GM18511 (cell line): ENCODE results near the gene NID2.

Experiments
- ATAC-seq: cut with Tn5 transposase; IDR thresholded peaks from one replicate; pipeline ENCODE4 v1.9.1; 2021; ENCODE audit warnings: mild to moderate bottlenecking, moderate library complexity; ENCODE audit not compliant: unreplicated experiment

NID2 gene

DNA sequence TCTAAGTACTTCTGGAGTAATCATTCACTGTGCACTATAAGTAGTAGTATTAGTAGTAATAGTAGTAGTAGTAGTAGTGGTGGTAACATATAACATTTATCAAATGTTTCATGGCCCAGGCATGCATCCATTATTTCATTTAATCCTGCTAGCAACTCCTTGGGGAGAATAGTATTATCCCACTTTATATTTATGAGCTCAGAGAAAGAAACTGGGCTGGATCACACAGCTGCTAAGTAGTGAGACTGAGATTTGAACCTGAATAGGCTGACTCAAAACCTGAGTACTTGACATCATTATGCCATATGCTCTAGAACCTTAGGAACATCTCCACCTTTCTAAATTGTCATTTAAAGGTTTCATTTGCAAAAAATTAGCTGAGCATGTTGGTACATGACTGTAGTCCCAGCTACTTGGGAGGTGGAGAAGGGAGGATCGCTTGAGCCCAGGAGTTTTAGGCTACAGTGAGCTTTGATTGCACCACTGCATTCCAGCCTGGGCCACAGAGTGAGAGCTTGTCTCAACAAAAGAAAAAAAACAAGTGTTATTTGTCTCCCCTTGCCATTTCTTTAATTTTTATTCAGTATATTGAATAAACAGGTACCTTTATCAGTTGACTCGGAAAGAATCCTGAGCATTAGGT, 11.4 kb upstream of the NID2 start:
- ATAC-seq: no peak

DNA sequence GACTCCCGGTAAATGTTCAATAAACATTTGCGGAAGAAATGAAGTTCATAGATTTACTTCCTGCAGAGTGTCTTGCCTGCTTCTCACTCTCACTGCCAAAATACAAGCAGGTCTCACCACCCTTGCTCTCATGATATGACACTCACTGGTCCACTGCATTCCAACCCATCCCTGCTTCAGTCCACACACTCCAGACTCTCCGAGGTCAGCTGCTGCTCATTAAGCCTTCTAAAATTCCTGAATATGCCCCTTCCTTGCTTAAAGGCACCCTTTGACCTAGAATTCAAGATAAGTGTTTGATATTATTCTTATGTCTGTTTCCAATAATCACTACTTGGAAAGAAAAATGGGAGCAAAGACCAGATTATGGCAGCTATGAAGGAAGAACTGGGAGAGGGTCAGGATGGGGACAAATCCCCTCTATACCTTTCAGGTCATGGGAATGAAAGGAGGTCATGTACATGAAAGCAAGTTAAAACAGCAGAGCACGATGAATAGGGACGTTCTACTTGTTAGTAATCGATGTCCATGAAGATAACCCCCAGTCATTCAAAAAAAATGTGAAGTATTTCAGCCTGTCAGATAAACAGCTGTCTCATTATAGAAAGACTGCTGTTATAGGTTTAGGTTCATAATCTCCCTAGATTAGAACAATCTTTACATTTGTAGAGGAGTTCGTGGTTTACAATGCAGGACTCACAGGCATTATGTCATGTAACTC, 10.5 kb upstream of the NID2 start:
- no peak for ATAC-seq

DNA sequence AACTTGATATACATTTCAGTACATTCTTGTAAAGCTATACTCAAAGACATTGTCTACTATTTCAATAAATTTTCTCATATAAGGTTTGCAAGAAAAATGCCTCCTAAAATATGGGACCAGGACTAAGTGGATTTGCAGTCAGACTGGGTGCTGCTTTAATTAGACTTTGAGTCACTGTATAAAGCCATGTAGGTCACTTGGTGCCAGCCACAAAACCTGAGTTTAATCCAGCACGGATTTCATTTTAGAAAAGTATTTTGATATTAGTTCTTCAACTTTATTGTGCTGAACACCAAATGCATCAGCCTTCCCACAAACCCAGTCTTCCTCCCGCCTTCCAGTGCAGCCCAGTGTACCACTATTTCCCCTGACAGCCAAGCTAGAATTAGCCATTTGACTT, 9.9 kb upstream of the NID2 start:
- no peak for ATAC-seq

DNA sequence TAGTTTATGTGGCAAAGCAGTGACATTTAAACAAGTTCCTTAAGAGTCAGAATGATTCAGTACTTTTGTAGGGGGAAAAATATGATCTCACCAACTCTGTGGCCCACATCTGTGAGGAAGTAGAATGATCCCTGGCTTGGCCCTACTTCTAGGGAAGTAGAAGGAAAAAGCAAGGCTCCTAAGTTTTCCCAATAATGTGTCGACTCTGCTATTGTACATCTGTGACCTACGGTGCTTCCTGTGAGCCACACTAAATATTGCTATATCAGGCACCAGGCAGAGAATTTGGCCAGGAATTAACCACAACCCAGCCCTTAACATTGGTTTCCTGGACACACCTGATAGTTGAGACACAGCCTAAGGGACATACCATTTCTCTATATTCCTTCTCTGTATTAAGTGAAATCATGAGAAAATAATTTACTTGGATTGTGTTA, 9.3 kb upstream of the NID2 start:
- no peak for ATAC-seq

DNA sequence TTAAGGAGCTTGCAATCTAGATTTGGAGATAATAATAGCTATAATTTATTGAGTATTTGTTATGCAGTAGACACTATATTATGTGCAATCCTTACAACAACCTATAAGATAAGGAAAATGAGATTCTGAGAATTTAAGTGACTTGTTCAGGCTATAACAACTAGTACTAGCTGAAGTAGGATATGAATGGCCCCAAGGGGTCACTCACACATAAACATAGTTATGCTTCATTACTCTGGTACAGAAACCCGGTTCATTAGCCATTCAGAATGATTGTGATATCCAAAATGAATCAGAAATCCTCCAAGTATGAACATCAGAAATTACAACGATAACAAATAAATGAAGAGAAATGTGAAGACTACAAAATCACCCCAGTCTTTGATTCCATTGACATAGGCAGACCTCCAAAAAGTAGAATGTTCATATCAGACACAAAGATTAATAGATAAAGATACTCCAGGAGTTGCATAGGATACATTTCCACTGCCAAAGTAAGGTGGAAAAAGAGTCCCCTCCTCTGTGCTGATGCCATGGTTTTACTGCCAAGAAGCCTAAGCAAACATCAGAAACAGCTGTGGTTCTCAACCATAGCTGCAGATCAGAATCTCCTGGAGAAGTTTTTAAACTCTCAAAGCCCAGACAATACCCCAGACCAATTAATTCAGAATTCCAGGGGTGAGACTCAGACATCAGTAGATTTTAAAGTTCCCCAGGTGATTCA, 8.6 kb upstream of the NID2 start:
- ATAC-seq: no peak

DNA sequence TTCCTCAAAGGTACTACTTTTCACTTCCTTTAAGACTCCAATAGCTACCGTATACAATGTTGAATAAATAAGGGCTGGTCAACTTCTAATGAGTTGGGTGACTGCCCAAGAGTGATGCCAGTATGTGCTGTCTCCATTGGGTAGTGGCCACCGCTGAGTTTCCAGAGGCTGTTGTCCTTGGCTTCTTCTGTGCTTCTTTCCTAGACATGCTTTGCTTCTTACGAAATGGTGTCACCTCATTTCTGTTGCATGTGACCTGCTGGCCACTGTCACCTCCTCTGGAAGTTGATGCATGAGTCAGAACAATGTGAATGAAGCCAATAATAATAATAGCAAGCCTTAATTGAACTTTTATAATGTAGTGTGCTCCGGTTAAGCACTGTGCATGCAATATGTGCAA, 7.5 kb upstream of the NID2 start:
- no peak for ATAC-seq

DNA sequence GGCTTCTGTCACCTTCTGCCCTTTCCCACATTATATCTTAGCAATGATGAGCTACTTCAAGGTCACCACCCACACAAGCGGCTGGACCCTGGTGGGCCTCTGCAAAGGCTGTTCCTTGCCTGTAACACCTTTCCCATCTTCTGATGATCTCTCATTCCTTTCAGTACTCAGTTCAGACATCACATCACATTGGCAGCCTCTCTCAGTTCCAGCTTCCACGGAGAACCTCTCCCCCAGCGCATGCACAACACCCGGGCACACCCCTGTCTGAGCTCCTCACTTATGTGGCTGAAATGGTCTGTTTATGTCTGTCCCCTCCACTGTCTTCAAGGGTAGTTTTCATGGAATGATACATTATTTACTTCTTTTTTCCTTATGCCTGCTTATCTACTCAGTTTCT, 6.5 kb upstream of the NID2 start:
- no peak for ATAC-seq

DNA sequence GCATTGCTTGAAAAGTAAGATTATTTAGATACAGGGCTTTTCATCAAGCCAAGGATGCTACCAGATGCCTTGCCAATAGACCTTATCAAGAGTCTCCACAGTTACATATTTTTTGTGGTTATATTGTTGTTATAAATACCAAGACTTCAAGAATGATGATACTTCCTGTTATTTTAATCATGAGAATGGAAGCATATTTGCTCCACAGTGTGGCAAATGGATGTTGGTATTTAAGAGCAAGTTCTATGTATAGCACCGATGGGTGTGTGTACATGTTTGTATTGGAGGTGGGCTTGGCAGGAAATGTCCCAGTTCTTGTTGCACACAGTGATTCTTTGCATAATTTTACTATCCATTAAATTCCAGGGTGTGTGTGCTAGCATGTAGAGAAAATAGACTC, 4.4 kb upstream of the NID2 start:
- ATAC-seq: no peak

DNA sequence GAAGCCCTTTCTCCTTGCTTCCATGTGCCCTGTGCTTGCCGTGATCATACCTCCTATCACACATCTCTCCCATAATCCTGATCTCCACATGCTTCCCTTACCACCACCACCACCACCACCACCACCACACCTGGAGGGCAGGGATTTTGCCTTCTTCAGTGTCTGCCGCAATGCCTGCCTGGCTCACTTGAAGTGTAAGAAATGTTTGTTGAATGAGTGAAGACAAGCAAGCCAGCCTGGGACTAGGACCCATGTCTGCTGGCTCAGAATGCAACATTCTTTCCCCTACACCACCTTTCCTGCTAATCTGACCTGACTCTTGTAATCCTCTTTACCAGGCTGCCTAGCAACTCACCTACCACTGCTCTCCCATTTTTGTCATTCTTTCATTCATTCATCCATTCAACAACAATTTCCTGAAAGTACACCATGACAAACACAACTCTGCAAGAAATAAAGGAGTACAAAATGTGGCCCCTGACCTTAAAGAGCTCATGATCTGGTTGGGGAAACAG, 3.5 kb upstream of the NID2 start:
- no peak for ATAC-seq

DNA sequence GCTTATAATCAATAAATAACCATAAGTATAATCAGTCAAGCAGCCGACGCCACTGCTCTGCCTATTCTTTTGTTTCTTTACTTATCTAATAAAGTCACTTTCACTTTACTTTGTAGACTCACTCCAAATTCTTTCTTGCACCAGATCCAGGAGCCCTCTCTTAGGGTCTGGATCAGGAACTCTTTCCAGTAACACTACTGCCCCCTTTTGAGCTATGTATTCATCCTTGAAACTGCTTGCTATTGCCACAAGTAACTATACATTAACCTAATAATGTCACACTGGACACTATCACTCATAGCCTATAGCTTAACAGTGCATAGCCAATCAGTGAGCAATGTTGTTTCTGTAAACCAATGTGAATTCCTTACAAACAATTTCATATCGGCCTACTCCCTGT, 2.8 kb upstream of the NID2 start:
- no peak for ATAC-seq

DNA sequence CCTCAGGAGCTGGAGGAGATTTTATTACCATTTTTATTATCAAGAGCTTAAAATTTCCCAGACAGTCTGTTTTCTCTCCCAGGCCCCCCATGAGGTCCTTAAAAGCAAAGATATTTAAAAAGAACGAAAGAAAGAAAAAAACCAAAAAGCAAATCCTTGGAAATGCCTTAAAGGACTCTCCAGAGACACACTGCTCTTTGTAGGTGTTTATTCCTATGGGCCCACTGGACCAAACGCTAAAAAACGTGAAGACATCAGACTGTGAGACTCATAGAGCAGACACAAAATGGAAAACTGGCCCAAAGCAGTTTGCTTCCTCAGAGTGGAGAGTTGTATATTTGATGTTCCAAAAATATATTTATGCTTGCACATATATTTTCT, 1.2 kb upstream of the NID2 start:
- no peak for ATAC-seq

DNA sequence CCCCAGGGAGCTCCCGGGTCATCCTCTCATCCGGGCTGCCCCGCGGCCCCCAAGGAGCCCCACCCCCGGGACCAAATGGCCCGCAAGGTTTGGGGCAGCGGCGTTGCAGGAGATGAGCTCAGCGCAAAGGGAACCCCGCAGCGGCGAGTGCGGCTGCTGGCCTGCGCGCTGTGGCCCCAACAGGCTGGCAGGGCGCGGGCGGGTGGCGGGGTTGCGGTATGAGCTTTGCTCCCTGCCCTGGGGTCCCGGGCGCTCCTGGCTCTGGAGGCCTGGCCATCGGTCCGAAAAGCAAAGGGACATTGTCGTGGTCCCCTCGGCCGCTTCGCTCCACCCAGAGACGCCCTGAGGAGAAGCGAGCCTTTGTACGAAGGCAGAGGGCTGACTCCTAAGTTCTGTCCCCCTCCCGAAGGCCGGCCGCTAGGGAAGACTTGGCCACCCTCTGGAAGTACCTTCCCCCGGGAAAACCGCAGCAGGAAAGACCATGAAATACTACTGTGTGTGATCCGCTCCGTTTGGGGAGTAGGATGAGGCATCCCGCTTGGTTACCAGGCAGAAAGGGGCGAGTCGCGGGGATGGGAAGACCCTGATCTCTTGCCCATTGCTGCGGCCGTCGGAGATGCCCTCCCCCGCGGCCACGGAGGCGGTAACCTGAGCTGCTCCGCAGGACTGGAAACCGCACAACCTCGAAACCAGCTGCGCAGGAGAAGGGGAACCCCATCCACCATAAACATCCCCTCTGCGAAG, 620 bp upstream of the NID2 start:
- peak; percentile 47 for ATAC-seq

DNA sequence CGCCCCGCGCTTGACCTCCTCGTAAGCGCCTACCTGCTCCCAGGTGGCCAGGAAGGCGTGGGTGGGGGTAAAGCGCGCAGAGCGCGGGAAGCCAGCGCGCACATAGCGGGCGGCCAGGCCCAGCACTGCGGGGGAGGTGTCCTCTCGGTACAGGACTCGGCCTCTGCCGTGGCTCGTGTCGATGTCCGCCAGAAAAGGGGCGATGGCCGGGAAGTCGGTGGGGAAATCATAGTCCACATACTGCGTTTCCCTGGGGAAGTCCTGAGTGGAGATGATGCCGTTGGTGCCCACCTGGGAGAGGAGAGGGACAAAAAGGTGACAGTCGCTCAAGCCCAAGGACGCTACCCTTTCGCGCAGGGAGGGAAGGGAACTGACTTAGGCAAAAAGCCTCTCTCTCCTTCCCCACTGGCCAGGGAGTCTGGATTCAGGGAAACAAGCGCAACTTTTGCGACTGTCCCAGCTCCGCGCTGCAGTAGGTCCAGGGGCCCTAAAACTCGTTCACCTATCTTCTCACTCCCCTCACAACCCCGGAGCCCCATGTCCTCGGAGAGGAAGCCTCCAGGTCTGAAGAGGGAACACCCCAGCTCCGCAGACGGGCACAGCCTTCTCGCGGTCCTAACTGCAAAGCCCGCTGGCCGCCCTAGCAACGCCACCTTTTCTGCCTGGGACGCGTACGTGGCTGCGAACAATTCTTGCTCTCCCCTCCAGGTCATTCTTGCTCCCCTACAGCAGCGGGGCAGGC, 815 bp downstream of the NID2 start:
- no peak for ATAC-seq

DNA sequence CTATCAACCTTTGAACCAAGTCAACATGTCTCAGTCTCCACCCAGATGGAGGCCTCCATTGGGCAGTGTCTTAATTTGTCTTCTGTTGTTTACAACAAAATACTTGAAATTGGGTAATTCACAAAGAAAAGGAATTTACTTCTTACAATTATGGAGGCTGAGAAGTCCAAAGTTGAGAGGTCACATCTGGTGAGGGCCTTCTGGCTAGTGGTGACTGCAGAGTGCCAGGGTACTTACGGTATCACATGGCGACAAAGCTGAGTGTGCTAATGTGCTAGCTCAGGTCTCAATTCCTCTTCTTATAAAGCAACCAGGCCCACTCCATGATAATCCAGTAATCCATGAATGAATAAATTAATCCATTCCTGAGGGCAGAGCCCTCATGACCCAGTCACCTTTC, 4.7 kb downstream of the NID2 start:
- ATAC-seq: no peak

DNA sequence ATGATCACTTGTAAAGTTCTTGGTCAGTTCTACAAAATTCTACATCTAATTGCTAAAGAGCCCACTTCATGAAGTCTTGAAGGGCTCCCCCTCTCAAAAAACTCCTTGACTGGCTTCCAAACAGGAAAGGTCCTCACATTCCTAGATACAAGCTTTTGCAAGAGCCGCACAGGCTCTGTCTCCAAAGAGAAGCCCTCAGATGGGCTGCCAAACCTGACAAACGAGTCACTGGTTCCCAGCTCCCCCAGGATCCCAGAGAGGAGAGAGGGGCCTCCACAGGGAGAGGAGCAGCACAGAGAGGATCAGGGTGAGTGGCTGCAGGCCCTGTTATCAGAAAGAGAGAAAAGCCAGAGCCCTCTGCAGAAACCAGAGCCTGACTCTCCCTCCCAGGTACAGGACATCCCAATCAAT, 5.8 kb downstream of the NID2 start:
- ATAC-seq: no peak

DNA sequence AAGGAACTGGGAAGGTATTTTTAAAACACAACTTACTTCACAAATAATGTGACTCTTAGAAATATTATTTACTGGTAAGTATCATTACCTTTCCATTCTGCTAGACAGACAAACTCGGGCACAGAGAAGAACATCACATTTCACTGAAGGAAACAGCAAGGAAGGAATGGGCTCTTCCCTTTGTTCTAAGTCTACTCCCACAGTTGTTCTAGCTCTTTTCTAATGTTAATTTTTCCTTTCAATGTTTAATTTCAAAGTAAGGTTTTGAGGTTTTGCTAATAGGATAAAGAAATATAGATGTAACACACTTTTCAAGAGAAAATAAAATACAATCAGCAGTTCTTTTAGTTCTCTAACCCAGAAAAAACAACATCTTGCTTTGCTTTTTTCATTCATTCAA, 7.0 kb downstream of the NID2 start:
- no peak for ATAC-seq

DNA sequence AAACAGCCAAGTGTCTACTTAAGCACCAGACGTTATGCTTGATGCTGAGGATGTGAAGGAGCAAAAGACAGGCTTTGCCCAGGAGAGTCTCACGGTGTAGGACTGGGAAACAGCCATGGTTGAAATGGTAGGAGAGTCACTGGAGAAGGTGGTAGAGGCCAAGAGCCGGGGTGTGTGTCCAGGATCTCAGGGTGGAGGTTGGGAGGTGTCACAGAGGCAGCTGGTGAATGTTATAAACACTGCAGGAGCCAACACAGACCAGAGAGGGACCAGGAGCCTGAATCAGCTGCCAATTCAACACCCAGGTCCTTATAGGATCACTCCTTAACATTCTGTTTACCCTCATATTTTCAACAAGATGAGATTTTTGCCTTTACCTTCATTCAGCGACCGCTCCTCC, 7.5 kb downstream of the NID2 start:
- ATAC-seq: no peak

DNA sequence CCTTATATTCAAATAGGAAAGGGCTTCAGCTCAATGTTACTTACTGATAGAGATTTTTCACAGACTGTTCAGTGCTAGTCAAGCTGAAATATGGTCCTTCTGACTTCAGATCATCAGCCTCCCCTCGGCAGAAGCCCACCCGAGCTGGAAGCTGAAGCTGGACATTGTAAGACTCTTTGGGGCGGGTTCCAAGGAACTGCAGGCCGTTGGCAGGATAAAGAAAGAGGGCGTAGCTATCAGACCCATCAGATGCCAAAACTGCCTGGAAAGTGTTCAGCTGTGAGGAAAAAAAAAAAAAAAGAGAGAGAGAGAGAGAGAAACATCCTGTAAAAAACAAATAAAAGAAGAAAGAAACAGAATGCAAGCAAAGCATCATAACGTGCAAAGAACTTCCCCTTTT, 8.8 kb downstream of the NID2 start:
- ATAC-seq: no peak

DNA sequence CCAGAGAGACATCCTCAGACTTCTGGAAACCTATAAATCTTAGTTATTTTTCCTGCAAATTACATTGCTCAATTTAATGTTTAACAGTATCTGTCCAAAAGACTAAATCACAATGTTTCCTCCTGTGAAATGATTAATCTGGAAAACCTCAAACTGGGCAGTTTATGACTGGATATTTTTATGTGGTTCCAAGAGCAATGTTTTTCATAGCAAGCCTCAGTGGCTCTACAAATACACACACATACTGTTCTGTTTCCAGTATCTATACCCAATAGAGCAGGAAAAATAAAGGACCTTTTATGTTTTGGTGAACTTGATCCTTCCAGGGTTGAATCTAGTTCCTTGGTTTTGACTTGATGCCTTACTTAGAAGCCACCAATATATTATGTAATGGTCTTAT, 9.2 kb downstream of the NID2 start:
- ATAC-seq: no peak

DNA sequence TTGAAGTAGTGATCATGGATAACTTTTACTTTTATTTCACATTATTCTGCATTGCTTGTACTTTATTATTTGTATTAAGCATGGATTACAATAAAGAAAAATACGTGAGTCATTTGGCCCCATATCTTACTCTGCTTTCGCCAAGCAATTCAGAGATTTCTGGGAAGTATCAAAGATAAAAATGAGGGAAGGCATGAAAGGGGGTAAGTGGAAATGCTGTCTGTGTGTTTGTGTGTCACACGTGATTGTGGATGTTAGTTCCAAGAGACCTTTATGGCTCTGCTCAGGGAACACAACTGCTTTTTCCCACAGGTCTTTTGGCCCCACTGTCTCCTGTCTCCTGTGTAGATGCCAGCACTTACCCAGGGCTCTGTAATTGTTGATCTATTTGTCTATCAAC, 10.5 kb downstream of the NID2 start:
- ATAC-seq: no peak

DNA sequence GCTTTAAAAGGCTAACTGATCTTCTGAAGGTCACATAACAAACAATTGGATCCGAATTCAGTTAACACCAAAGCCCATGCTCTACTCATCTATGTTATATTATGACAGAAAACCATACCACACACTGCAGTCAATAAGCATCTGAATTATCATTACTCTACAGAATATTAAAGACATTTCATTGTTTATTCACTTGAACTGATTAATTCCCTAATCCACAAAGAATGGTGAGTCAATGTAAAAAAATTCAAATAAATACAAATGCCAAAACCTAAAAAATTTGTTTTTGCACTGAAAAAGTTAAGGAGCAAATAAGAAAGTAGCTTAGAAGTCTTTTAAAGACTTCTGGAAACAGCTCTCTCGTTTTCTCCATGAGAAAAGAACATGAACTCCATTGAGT, 13.7 kb downstream of the NID2 start:
- no peak for ATAC-seq
